Measurements from ENCODE around the gene MSLN.

MSLN gene

DNA sequence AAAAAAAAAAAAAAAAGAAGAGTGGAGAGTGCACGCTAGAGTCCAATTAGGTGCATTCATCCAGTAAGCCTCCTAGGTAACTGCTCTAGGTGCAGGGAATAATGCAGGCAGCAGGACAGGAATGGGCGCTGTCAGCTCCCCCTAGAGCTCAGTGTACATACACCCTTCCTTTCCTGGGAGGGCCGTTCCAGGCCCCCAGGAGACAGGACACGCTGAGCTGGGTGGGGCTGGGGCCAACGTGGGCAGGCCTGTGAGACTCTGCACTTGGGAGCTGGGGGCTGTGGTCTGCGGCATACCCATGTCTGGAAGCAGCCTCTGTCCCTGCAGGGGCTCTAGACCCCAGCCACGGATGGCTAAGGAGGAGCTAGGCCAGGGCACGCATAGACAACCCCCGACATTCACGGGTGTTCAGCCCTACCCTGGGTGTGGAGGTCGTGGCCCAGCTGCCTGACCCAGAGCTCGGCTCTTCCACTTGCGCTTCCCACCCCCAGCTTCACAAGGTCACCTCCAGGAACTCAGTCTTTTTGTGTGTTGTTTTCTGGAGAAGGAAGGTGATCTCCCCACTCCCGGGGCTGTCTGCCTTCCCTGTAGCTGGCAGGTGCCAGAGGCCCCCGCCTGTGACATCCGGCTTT, 40.6 kb upstream of the MSLN start:
- no peak for DNase-seq
- Mint-ChIP-seq H3K27ac (peak overlapping the region; percentile 63), H3K27me3 (peaks cover 76% of the 10 kb centered on the region), H3K9me3 (no peaks in the 10 kb centered on the region), H3K36me3 (no peaks in the 10 kb centered on the region), H3K4me3 (peak overlapping the region; percentile 72), H3K4me1 (peaks cover 25% of the 10 kb centered on the region)
- CTCF ChIA-PET = interaction anchor here (0.7 to 1.7 kb wide), 10 partner anchors 8 to 457 kb away, joined by 3 to 7 read pairs (median 4); no protein-coding TSS in a partner anchor

DNA sequence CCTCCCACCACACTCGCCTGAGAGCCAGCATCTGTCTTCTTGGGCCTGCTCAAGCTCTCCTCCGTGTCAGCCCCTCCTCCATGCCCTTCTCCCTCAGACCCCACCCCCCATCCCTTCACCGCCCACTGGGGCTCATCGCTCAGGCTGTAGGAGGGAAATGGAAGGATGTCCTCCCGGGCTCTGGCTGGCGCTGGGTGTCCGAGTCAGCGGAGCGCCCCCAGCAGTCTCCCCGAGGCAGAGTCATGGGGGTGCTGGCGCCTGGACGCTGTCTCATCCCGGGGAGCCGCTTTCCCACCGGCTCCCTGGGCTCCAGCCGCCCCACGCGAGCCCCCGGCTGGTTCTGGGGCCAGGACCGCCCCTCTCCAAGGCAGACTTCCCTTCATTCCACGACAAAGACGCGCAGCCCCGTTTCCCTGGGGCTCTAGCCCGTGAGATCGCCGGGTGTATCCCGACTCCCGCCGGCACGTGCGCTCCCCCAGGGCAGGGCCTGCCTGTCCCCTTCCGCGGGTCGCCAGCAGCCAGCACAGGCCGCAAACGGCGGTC, 40.0 kb upstream of the MSLN start:
- no peaks in the 10 kb centered on the region for H3K36me3 Mint-ChIP-seq
- peaks cover 25% of the 10 kb centered on the region for H3K4me1 Mint-ChIP-seq
- H3K27ac Mint-ChIP-seq = peak overlapping the region; percentile 63
- DNase-seq = peak; percentile 55
- peaks cover 81% of the 10 kb centered on the region for H3K27me3 Mint-ChIP-seq
- no peaks in the 10 kb centered on the region for H3K9me3 Mint-ChIP-seq
- CTCF ChIA-PET = interaction anchor here (0.7 to 1.7 kb wide), 9 partner anchors 8 to 457 kb away, joined by 3 to 7 read pairs (median 4); no protein-coding TSS in a partner anchor
- H3K4me3 Mint-ChIP-seq = peak overlapping the region; percentile 72

DNA sequence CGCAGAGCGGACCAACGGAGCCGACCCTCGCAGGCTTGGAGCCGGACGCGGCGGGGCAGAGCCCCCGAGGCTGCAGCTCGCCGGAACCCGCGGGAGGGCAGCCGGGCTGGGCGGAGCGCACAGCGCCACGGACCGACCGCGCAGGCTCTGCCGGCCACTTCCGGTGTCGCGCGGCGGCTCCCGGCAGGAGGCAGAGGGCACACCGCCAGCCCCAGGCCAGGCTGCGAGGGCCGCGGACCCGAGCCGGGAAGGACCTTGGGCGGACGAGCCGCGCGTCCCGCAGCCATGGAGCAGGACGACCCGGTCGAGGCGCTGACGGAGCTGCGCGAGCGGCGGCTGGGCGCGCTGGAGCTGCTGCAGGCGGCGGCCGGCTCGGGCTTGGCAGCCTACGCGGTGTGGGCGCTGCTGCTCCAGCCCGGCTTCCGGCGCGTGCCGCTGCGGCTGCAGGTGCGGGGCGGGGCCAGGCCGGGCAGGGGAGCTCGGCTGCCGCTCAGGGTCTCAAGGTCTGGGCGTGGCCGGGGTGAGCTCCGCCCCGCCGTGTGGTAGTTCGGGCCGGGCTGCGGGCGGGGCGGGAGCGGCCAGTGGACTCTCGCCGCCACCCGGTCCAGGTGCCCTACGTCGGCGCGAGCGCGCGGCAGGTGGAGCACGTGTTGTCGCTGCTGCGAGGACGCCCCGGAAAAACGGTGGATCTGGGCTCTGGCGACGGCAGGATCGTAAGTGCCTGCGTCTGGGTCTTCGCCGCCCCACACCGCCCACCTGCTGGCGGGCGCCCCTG, 39.4 kb upstream of the MSLN start, which contains the start of gene ANTKMT:
ANTKMT (plus strand) TSS at position 157 of the 775 bp plus-strand sequence; CDS start at position 286, 129 bp downstream.
- peak; percentile 80 for DNase-seq
- Mint-ChIP-seq H3K9me3 (no peaks in the 10 kb centered on the region), H3K27me3 (peaks cover 82% of the 10 kb centered on the region), H3K4me3 (peak within 1 kb of the TSS; percentile 72), H3K27ac (peak within 1 kb of the TSS; percentile 63), H3K4me1 (peaks cover 22% of the 10 kb centered on the region), H3K36me3 (no peaks in the 10 kb centered on the region)
- CTCF ChIA-PET = interaction anchor here (1.1 to 1.6 kb wide), 4 partner anchors 9 to 15 kb away, joined by 3 to 7 read pairs (median 4); no protein-coding TSS in a partner anchor

DNA sequence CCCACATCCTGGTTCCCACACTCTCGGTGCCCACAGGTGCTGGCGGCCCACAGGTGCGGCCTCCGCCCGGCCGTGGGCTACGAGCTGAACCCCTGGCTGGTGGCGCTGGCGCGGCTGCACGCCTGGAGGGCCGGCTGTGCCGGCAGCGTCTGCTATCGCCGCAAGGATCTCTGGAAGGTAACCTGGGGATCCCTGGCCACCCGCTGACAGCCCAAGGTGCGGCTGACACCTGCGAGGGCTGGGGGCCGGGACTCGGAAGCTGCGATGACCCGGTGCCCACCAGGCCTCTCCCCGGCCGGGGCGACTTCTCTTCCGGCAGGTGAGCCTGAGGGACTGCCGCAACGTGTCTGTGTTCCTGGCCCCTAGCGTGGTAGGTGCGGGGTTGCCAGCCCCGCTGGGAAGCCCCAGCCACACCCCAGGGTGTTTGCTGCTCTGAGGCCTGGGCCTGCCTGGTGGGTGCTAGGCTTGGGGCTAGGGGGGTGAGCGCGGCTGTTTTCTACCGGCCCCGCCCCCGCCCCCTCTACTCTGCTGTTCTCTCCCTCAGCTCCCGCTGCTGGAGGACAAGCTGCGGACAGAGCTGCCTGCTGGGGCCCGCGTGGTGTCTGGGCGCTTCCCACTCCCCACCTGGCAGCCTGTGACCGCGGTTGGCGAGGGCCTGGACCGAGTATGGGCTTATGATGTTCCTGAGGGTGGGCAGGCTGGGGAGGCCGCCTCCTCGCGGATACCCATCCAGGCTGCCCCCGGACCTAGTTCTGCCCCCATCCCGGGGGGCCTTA, 38.6 kb upstream of the MSLN start:
- no peak overlapping the region for H3K27ac Mint-ChIP-seq

DNA sequence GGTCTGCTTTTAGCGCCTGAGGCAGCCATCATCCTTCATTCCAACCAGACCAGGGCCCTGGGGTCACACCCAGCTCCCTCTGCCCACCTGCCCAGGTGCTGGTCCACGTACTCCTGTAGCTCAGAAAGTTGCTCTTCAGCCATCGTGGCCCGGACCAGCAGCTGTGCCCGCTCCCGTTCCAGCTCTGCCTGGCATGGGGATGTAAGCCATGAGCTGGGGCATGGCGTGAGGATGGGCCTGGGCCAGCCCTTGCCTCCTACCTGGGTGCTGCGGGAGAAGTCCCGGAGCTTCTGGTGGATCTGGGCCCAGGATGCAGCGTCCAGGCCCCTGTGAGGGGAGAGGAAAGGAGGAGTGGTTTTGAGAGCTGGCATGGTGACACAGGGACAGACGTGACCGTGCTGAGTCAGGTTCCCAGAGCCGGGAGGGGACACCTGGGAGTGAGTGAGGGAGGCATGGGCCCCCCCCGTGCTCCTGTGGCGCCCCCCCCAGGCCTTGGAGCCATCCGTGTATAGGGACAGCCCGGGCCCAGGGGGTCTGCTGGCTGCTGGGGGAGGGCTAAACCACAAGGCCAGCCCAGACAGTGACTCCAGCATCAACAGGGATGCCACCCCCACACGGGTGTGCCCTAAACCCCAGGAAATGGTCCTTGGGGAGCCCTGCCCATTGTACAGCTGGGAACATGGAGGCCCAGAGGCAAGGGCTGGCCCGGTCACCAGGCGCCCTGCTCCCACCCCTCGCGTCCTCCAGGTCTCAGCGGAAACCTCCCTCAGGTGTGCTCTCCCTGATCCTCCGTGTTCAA, 37.5 kb upstream of the MSLN start:
- Mint-ChIP-seq H3K4me1 (peaks cover 22% of the 10 kb centered on the region), H3K27me3 (peaks cover 70% of the 10 kb centered on the region), H3K9me3 (no peaks in the 10 kb centered on the region), H3K36me3 (no peaks in the 10 kb centered on the region), H3K4me3 (no peak overlapping the region), H3K27ac (peak overlapping the region; percentile 45)
- no peak for DNase-seq
- CTCF ChIA-PET = interaction anchor here (2.0 kb wide), 1 partner anchor 11 kb away, joined by 9 read pairs; no protein-coding TSS in a partner anchor

More for the DNA sequence above, 38.6 kb upstream of the MSLN start:
- Mint-ChIP-seq H3K27me3 (peaks cover 81% of the 10 kb centered on the region), H3K4me1 (peaks cover 22% of the 10 kb centered on the region), H3K36me3 (no peaks in the 10 kb centered on the region), H3K9me3 (no peaks in the 10 kb centered on the region), H3K4me3 (no peak overlapping the region)
- no peak for DNase-seq
- CTCF ChIA-PET = interaction anchor here (1.1 to 1.6 kb wide), 2 partner anchors 9 to 12 kb away, joined by 3 to 7 read pairs; no protein-coding TSS in a partner anchor

DNA sequence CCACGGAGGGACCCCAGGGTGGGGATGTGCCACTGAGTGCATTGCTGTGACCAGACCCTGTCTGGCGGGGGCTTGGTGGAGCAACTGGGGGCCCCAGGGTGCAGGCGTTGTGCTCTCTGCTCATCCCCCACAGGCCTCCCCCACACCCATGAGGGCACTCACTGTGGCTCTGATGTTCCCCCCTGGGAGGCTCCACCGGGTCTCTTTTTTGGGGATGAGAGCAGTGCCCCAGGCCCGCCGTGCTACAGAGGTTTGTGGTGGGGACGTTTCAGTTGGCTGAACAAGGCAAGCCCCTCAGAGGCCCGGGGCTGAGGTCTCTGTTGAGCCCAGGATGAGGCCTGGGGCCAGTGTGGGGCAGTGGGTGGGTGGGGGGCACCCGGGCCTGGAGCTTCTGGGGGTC, 36.8 kb upstream of the MSLN start:
- DNase-seq = no peak
- peaks cover 22% of the 10 kb centered on the region for H3K4me1 Mint-ChIP-seq
- CTCF ChIA-PET = interaction anchor here (2.0 kb wide), 1 partner anchor 11 kb away, joined by 9 read pairs; no protein-coding TSS in a partner anchor

DNA sequence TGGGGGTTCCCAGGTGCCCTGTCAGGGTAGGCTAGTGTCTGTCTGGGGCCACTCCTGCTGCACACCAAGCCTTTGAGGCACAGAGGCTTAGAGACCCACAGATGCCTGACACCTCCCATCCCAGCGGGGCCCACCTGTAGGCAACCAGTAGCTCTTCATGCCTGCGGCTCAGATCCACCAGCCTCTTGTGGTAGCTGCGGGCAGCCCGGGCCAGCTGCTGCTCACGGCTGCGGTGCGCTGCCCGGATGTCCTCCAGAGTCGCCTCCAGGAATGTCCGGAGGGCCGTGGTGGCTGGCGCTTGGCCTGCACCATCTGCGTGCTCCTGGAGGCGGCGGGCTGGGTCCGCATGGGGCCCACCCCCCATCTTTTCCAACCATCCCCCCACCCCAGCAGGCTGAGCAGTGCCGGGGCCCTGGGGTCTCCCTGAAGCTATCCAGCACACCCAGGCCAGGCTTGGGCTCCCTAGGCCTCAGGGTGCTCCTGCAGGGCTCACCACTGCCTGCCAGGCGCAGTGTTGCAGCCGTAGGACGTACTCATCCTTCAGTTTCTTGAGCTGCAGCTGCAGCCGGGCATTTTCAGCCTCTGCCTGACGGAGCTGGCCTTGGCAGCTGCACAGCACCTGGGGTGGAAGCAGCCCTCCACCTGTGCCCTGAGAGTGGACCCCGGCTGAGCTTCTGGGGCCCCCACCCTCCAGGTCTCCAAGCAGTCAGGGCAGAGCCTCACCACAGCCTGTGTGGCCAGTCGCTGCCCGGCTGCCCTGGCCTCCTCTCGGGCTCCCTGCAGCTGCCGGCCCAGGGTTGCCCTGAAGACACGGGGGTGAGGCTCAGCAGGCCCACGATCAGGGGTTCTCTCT, 36.1 kb upstream of the MSLN start:
- Mint-ChIP-seq H3K9me3 (no peaks in the 10 kb centered on the region), H3K36me3 (no peaks in the 10 kb centered on the region), H3K27me3 (peaks cover 57% of the 10 kb centered on the region), H3K4me3 (no peak overlapping the region), H3K27ac (no peak overlapping the region), H3K4me1 (peaks cover 18% of the 10 kb centered on the region)
- DNase-seq = no peak
- CTCF ChIA-PET = interaction anchor here (0.5 to 3.2 kb wide), 5 partner anchors 12 to 32 kb away, joined by 3 to 10 read pairs (median 3); no protein-coding TSS in a partner anchor

More for the DNA sequence above, 36.8 kb upstream of the MSLN start:
- no peak overlapping the region for H3K4me3 Mint-ChIP-seq
- H3K27ac Mint-ChIP-seq = no peak overlapping the region
- no peaks in the 10 kb centered on the region for H3K36me3 Mint-ChIP-seq
- H3K27me3 Mint-ChIP-seq = peaks cover 64% of the 10 kb centered on the region
- no peaks in the 10 kb centered on the region for H3K9me3 Mint-ChIP-seq

DNA sequence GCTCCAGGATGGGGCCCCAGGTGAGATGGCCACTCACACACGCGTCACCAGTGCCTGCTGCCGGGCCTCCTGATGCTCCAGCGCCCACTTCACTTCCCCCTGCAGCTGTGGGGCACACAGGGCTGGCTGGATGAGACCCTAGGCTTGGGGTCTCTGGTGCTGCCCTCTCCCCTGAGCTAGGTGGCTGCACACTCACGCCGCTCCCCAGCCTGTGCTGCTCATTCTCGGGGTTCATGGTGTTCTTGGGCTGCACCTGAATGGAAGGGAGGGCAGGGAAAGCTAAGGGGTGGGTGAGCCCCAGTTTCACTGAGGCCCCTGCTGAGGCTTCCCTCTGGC, 35.5 kb upstream of the MSLN start:
- Mint-ChIP-seq H3K27me3 (peaks cover 53% of the 10 kb centered on the region), H3K4me3 (no peak overlapping the region), H3K4me1 (peaks cover 13% of the 10 kb centered on the region), H3K9me3 (no peaks in the 10 kb centered on the region), H3K36me3 (no peaks in the 10 kb centered on the region), H3K27ac (no peak overlapping the region)
- no peak for DNase-seq
- CTCF ChIA-PET = interaction anchor here (0.5 to 3.2 kb wide), 5 partner anchors 10 to 31 kb away, joined by 3 to 10 read pairs (median 3); partner anchors contain the start of gene METRN

DNA sequence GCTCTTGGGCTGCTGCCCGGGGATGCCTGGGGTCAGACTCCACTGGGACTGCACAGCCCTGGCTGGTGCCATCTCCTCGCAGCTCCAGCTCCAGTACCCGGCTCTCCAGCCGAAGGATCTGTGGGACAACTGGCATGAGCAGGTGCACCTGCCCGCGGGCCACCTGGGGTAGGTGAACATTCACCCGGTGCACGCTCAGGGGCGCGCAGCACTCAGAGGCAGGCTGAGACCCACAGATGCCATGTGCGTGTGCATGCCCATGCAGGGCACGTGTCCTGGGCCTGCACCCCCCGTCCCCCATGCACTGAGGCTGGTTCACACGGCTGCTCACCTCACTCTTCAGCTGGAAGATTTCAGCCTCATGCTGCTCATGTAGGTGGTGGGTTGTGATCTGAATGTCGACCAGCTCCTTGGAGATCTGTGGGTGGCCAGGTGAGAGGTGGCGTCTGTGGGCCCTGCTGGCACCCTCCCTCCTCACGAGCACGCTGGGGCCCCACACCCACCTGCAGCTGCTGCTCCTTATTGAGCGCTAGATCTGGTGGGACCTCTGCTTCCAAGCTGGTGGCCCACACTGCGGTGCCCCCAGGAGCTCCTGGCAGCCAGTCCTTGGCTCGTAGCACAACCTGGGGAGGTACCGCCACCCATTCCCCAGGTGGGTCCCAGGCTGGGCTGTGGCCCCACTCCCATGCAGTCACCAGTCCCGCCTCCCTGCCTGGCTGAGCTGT, 34.9 kb upstream of the MSLN start:
- DNase-seq = no peak
- peaks cover 47% of the 10 kb centered on the region for H3K27me3 Mint-ChIP-seq
- peaks cover 7% of the 10 kb centered on the region for H3K4me1 Mint-ChIP-seq
- H3K9me3 Mint-ChIP-seq = no peaks in the 10 kb centered on the region
- no peak overlapping the region for H3K27ac Mint-ChIP-seq
- CTCF ChIA-PET = interaction anchor here (1.0 to 3.2 kb wide), 5 partner anchors 10 to 18 kb away, joined by 3 to 10 read pairs (median 4); partner anchors contain the start of gene METRN
- H3K4me3 Mint-ChIP-seq = no peak overlapping the region
- no peaks in the 10 kb centered on the region for H3K36me3 Mint-ChIP-seq

DNA sequence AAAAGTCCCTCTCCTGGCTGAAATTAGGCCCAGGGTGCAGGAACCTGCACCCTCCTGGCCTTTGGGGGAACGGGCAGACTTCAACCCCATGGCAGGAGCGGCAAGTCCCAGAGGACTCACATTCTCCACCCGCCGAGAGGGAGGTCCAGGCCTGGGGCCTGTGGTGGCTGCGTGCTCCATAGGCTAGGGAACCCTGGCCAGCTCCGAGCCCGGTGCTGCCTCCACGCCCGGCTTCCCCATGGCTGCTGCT, 34.4 kb upstream of the MSLN start:
- peaks cover 46% of the 10 kb centered on the region for H3K27me3 Mint-ChIP-seq
- H3K36me3 Mint-ChIP-seq = no peaks in the 10 kb centered on the region
- H3K27ac Mint-ChIP-seq = no peak overlapping the region
- H3K4me3 Mint-ChIP-seq = peak overlapping the region; percentile 70
- no peak for DNase-seq
- CTCF ChIA-PET = interaction anchor here (1.0 to 3.2 kb wide), 3 partner anchors 10 to 14 kb away, joined by 4 to 10 read pairs (median 6); partner anchors contain the start of gene METRN
- H3K9me3 Mint-ChIP-seq = no peaks in the 10 kb centered on the region
- peaks cover 7% of the 10 kb centered on the region for H3K4me1 Mint-ChIP-seq

DNA sequence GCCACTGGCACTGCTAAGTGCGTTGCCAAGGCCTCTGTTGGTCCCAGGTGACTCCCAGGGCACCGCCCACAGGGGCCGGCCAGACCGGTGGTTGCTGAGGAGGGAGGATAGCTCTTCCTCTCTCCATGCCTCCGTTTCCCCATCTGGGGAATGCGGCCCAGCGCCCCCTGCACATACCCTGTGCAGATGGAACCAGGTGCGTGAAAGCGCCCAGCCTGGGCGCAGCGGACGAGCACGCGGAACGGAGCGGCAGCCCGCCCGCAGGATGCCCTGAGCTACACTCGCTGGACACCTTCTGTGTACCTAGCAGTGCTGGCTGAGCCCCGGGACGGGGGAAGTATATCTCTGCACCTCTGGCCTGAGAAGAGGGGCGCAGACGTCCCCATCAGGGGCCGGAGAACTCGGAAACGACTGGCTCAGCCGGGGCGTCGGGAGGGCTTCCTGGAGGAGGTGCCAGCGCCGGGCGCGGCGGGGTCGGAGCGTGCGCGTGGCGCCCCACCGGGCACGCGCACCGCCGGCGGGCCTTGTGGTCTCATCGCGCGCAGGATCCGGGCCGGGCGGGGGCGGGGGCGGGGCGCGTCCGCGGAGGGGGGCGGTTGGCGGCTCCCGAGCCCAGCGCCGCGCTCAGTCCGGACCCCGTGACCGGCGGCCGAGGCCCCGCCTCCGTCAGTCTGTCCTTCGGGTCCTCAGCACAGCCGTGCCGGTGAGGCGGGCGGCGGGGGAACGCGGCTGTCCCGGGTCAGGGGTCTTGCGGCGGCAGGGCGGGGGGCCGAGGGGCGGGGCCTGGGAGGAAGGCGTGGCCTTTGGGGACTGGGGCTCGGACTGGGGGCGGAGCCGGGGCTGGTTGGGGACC, 33.9 kb upstream of the MSLN start, which contains the start of the genes CCDC78 and HAGHL:
CCDC78 (minus strand) TSS at position 6 of the 853 bp plus-strand sequence. CDS start 76 bp downstream, outside the sequence.
HAGHL (plus strand) TSS at position 669 of the 853 bp plus-strand sequence. CDS start 404 bp downstream, outside the sequence.
- Mint-ChIP-seq H3K4me1 (peaks cover 7% of the 10 kb centered on the region), H3K27me3 (peaks cover 43% of the 10 kb centered on the region), H3K36me3 (no peaks in the 10 kb centered on the region), H3K9me3 (no peaks in the 10 kb centered on the region), H3K27ac (no peak within 1 kb of the TSS), H3K4me3 (peak within 1 kb of the TSS; percentile 70)
- peak; percentile 79 for DNase-seq
- CTCF ChIA-PET = interaction anchor here (1.0 to 3.2 kb wide), 3 partner anchors 9 to 14 kb away, joined by 4 to 10 read pairs (median 6); partner anchors contain the start of gene METRN
